ENCODE data around the gene CPTP. TPM values are rescaled to one million over a fixed set of nuclear protein-coding genes. Genes with fewer than 3 reads are reported as not detected.

Gene CPTP
- total and polyA plus RNA-seq, 2 donors: 6.1 to 17.1 TPM

DNA sequence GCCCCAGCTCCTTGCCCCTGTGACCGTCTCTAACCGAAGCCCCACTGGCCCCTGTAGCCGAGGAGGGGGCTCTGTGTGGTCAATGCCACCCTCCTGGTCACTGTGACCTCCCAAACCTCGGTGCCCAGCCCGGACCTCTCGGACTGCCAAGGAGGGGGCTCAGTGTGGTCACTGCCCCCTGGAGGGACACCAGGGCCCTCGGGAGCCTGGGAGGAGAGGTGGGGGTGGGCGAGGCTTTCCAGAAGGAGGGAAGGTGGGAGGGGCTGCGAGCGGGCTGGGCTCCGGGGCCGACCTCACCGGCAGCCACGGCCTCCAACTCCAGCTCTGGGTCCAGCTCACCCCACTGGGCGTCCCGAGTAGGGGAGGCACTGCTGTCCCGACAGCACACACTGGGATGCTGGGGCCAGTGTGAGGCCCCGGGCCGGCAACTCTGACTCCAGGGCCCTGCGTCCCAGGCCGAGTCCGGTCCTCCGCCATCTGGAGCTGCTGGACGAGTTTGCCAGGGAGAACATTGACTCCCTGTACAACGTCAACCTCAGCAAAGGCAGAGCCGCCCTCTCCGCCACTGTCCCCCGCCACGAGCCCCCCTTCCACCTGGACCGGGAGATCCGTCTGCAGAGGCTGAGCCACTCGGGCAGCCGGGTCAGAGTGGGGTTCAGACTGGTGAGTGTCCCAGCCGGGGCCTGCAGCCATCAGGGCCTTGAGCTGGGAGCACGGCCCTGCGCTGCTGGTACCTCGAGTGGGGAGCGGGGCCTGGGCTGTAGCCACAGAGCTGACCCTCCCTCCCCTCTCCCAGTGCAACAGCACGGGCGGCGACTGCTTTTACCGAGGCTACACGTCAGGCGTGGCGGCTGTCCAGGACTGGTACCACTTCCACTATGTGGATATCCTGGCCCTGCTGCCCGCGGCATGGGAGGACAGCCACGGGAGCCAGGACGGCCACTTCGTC lies 38.0 kb upstream of the CPTP start:
- H3K4me1 ChIP-seq (ENCODE audit: insufficient read depth): no peaks in the 10 kb centered on the region
- no peak overlapping the region for H3K27ac ChIP-seq (ENCODE audit: low read depth)
- no peak for DNase-seq (ENCODE audit: extremely low spot score)
- no peaks in the 10 kb centered on the region for H3K36me3 ChIP-seq (ENCODE audit: insufficient read depth)
- H3K4me3 ChIP-seq (ENCODE audit: low read depth, low read length): no peak overlapping the region
- 54% methylated on average over 50 of the region's 50 CpGs for WGBS

DNA sequence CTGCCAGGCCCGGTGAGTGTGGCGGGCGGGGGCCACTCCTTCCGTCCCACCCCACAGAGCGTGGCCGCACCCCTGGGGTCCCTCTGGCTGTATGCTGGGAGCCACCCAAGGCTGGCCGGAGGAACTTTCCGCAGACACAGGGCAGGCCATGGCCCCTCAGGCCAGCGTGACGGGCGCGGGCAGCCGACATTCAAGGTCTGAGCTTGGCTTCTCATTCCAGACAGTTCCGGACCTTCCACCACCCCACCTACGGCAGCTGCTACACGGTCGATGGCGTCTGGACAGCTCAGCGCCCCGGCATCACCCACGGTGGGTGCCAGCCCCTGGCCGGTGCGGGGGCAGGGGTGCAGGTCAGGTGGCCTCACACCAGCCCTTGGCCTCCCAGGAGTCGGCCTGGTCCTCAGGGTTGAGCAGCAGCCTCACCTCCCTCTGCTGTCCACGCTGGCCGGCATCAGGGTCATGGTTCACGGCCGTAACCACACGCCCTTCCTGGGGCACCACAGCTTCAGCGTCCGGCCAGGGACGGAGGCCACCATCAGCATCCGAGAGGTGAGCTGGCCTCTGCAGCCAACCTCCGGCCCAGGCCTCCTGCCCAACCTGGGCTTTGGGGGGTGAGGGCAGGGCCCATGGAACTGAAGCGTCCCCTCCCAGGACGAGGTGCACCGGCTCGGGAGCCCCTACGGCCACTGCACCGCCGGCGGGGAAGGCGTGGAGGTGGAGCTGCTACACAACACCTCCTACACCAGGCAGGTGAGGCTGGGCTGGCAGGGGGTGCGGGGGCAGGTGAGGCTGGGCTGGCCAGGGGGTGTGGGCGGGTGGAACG lies 37.1 kb upstream of the CPTP start:
- Histone ChIP-seq H3K4me3 (ENCODE audit: low read depth, low read length) (no peak overlapping the region), H3K4me1 (ENCODE audit: insufficient read depth) (no peaks in the 10 kb centered on the region), H3K27ac (ENCODE audit: low read depth) (no peak overlapping the region), H3K36me3 (ENCODE audit: insufficient read depth) (no peaks in the 10 kb centered on the region)
- no peak for DNase-seq (ENCODE audit: extremely low spot score)
- WGBS: 82% methylated on average over 46 of the region's 46 CpGs

DNA sequence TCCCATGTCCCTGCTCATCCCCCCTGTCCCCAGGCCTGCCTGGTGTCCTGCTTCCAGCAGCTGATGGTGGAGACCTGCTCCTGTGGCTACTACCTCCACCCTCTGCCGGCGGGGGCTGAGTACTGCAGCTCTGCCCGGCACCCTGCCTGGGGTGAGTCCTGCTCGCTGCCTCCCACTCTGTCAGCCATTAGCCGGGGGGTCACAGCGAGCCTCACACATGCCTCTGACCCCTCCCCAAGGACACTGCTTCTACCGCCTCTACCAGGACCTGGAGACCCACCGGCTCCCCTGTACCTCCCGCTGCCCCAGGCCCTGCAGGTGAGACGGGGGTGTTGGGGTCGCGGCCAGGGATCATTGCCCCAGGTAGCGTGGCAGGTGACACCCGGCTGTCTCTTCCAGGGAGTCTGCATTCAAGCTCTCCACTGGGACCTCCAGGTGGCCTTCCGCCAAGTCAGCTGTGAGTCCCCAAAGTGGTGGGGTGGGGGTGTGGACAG lies 34.3 kb upstream of the CPTP start:
- no peak for DNase-seq (ENCODE audit: extremely low spot score)
- 55% methylated on average over 15 of the region's 15 CpGs for WGBS
- H3K4me1 ChIP-seq (ENCODE audit: insufficient read depth): no peaks in the 10 kb centered on the region

DNA sequence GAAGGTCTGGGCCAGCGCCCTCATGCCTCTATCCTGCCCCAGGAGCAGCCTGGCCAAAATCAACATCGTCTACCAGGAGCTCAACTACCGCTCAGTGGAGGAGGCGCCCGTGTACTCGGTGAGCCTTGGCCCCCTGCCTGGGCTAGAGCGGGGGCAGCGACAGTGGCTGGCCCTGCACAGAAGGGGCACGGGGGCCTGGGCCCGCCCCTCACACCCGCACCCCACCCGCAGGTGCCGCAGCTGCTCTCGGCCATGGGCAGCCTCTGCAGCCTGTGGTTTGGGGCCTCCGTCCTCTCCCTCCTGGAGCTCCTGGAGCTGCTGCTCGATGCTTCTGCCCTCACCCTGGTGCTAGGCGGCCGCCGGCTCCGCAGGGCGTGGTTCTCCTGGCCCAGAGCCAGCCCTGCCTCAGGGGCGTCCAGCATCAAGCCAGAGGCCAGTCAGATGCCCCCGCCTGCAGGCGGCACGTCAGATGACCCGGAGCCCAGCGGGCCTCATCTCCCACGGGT lies 33.5 kb upstream of the CPTP start:
- Histone ChIP-seq H3K36me3 (ENCODE audit: insufficient read depth) (no peaks in the 10 kb centered on the region), H3K4me3 (ENCODE audit: low read depth, low read length) (no peak overlapping the region), H3K27ac (ENCODE audit: low read depth) (no peak overlapping the region), H3K4me1 (ENCODE audit: insufficient read depth) (no peaks in the 10 kb centered on the region)
- DNase-seq (ENCODE audit: extremely low spot score): no peak
- WGBS: 36% methylated on average over 28 of the region's 28 CpGs

More for the DNA sequence above, 34.3 kb upstream of the CPTP start:
- H3K4me3 ChIP-seq (ENCODE audit: low read depth, low read length): no peak overlapping the region
- no peaks in the 10 kb centered on the region for H3K36me3 ChIP-seq (ENCODE audit: insufficient read depth)
- H3K27ac ChIP-seq (ENCODE audit: low read depth): no peak overlapping the region

DNA sequence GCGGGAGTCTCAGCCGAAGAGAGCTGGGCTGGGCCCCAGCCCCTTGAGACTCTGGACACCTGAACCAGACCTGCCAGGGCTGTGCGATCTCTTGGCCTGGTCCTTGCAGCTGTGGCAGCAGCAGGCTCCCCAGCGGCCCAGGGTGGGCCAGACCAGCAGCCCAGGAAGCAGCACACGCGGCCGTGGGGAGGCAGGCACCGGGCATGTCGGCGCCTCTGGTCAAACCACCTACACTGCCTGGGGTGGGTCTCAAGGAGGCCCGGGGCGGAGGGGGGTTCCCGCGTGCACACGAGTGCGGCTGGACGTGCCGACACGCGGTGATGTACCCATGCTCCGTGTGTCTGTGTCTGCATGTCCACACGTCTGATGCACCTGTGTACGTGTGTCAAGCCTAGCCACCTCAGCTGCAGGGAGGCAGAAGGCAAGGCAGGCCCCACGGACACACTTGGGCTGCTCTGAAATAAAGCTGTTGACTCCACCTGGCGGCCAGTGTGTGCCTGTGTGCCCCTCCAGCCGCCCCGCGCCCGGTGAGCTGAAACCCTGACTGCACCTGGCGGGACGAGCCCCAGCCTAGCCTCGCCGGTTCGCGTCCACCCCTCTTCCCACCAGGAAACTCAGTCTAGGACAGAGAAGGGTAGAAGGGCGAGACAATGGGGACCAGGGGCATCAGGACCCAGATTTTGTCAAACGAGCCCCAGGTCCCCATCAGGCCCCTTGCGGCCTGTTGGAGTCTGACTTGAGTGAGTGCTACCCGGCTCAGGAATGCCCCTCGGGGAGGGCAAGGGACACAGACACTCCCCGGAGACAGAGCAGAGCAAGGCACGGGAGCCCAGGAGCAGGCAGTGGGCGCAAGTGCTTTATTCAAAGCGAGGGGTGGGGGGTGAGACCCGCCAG lies 32.8 kb upstream of the CPTP start:
- no peak for DNase-seq (ENCODE audit: extremely low spot score)
- H3K4me1 ChIP-seq (ENCODE audit: insufficient read depth): no peaks in the 10 kb centered on the region
- H3K27ac ChIP-seq (ENCODE audit: low read depth): no peak overlapping the region
- no peak overlapping the region for H3K4me3 ChIP-seq (ENCODE audit: low read depth, low read length)
- H3K36me3 ChIP-seq (ENCODE audit: insufficient read depth): no peaks in the 10 kb centered on the region
- 43% methylated on average over 45 of the region's 45 CpGs for WGBS

DNA sequence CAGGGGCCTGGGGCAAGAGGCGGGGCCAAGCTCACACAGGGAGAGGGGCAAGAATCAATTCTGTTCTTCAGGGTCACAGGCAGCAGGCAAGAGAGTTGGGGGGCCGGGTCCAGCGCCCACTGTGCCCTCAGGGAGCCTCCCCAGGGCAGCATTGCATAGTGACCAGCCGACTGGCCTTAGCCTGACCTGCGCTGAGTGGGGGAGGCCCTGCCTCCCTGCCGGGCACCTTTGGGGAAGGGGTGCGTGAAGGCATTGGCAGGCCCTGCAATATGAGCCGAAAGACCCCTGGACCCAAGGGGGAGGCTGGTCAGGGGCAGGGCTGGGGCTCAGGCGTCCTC lies 32.2 kb upstream of the CPTP start:
- WGBS: 85% methylated on average over 9 of the region's 9 CpGs
- no peak for DNase-seq (ENCODE audit: extremely low spot score)
- no peaks in the 10 kb centered on the region for H3K36me3 ChIP-seq (ENCODE audit: insufficient read depth)
- no peak overlapping the region for H3K4me3 ChIP-seq (ENCODE audit: low read depth, low read length)
- no peak overlapping the region for H3K27ac ChIP-seq (ENCODE audit: low read depth)
- no peaks in the 10 kb centered on the region for H3K4me1 ChIP-seq (ENCODE audit: insufficient read depth)

DNA sequence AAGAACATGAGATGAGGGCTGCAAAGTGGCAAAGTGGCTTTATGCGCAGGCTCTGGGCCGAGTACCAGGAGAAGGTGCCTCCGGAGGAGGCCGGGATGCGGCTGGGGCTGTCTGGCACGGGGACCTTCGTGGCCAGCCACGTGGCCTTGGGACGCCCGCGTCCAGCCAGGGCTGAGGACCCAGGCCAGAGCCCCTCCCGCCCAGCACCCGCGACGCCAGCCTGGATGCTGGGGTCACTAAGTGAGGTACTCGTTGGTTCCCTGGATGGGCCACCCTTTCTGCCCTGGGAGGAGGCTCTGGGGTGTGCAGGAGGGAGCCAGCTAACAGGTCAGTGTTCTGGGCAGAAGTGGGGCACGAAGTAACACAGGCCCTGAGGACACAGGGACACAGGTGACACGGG lies 31.8 kb upstream of the CPTP start:
- Histone ChIP-seq H3K27ac (ENCODE audit: low read depth) (no peak overlapping the region), H3K36me3 (ENCODE audit: insufficient read depth) (no peaks in the 10 kb centered on the region), H3K4me3 (ENCODE audit: low read depth, low read length) (no peak overlapping the region), H3K4me1 (ENCODE audit: insufficient read depth) (no peaks in the 10 kb centered on the region)
- DNase-seq (ENCODE audit: extremely low spot score): no peak
- 91% methylated on average over 18 of the region's 18 CpGs for WGBS

DNA sequence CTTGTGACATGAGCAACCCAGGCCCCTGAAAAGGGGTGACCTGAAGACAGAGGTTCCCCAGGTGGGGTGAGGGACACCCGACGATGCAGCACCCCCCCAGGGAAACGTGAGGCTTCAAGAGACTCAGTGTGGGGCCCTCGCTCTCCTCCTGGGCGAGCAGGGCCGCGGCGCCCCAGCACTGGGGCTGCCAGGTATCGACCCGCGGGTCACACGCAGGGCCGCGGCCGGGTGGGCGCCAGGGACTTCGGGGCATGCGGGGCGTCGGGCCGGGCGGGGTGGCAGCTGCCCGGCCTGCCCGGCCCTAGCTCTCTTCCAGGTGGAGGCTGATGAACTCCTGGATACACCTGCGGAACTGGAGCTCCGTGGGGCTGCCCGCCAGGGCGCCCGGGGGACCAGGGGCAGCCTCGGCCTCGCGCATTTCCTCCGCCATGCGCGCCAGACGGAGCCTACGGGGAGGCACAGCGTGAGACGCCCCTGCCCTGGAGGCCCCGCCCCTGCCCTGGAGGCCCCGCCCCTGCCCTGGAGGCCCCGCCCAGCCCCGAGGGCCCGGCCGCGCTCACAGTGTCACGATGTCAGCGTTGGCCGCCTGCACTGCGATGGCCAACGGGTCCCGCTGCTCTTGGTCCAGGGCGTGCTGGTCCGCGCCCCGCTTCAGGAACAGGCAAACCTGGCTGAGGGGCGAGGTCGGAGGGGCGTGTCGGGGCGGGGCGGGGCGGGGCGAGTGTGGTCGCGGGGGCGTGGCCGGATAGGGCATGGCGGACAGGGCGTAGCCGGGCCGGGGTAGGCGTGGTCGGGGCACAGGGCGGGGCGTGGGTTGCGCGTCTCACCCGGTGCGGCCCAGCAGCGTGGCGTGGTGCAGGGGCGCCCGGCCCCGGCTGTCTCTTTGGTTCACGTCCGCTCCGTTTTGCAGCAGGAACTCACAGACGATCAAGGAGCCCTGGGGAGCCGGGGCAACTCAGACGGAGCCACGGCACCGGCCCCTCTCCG lies 31.0 kb upstream of the CPTP start:
- Histone ChIP-seq H3K4me1 (ENCODE audit: insufficient read depth) (no peaks in the 10 kb centered on the region), H3K36me3 (ENCODE audit: insufficient read depth) (no peaks in the 10 kb centered on the region), H3K4me3 (ENCODE audit: low read depth, low read length) (no peak overlapping the region), H3K27ac (ENCODE audit: low read depth) (no peak overlapping the region)
- no peak for DNase-seq (ENCODE audit: extremely low spot score)
- 81% methylated on average over 94 of the region's 94 CpGs for WGBS

DNA sequence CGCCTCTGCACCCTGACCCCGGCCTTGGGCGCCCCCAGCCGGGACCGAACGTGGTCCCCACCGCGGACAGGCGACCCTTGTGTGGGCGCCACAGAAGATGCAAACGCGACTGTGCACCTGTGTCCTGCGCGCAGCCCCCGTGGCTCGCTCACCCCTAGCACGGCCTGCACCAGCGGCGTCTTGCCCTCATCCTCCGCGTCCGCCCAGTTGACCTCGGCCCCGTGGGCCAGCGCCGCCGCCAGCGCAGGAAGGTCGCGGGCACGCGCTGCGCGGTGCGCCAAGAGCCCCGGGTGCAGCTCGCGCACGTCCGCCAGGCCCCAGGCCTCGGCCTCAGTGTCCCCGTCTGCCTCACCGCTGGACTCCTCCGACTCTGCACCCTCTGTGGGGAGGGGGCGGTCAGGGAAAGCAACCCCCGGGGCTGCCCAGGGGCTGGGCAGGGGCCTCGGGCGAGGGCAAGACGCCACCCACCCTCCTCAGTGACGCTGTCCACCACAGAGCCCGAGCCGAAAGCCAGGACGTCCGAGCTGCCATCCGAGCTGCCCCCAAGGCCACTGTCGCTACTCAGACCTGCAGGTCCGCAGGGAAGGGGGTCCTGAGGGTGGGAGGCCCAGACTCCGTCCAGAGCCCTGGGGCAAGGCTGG lies 30.2 kb upstream of the CPTP start:
- Histone ChIP-seq H3K4me3 (ENCODE audit: low read depth, low read length) (no peak overlapping the region), H3K27ac (ENCODE audit: low read depth) (no peak overlapping the region), H3K4me1 (ENCODE audit: insufficient read depth) (no peaks in the 10 kb centered on the region), H3K36me3 (ENCODE audit: insufficient read depth) (no peaks in the 10 kb centered on the region)
- DNase-seq (ENCODE audit: extremely low spot score): no peak
- 87% methylated on average over 58 of the region's 58 CpGs for WGBS

DNA sequence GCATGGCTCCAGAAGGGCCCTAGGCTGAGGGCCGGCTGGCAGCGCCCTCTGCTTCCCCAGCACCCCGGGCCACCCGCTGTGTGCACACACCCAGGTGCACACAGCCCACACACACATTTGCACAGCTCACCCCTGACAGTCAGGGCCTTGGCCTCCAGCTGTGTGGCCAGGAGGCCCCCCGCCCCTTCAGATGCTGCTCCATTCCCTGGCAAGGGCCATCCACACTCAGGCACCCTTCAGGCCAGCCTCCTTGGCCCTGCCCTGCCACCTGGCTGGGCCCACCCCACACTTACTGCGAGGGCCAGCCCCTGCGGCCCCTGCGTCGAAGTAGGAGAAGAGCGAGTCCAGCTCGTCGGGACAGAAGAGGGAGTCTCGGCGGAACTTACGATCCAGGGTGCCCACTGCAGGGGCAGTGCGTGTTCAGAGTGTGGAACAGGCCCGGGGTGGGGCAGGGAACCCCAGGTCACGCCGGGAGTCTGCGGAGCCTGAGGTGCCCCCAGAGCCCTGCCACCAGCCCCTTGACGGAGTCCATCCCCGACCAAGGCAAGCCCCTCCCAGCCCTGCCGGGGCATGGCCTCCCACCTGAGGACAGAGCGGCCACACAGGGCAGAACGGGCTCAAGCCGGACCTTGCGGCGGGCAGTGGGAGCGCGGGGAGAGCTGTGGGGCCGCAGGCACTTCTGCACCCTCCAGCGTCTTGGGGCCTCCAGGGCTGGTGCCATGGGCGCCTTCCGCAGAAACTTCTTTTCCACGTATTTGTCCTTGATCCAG lies 29.3 kb upstream of the CPTP start:
- Histone ChIP-seq H3K4me1 (ENCODE audit: insufficient read depth) (no peaks in the 10 kb centered on the region), H3K36me3 (ENCODE audit: insufficient read depth) (no peaks in the 10 kb centered on the region), H3K4me3 (ENCODE audit: low read depth, low read length) (no peak overlapping the region), H3K27ac (ENCODE audit: low read depth) (no peak overlapping the region)
- WGBS: 95% methylated on average over 35 of the region's 35 CpGs
- no peak for DNase-seq (ENCODE audit: extremely low spot score)

Data from urinary bladder (tissue), 4 donors.